ENCODE data around the gene ZNF296.

- no peak for TF ChIP-seq CTCF (IDR thresholded peaks at IDR 0.05; ENCODE audit: poor library complexity, severe bottlenecking)
- no peak for TF ChIP-seq EZH2 (IDR thresholded peaks at IDR 0.05; ENCODE audit: borderline replicate concordance, insufficient read depth, low read length, poor library complexity, severe bottlenecking)
- TF ChIP-seq SMC3 (conservative IDR thresholded peaks at IDR 0.05; ENCODE audit: poor library complexity) = no peak
- TF ChIP-seq RAD21 (conservative IDR thresholded peaks at IDR 0.05) = no peak
- TF ChIP-seq REST (IDR thresholded peaks at IDR 0.05; ENCODE audit: borderline replicate concordance) = no peak
- TF ChIP-seq POLR2AphosphoS5 (IDR thresholded peaks at IDR 0.05) = no peak
- TF ChIP-seq TAF1 (IDR thresholded peaks at IDR 0.05; ENCODE audit: low read depth) = no peak
- TF ChIP-seq EP300 (conservative IDR thresholded peaks at IDR 0.05; ENCODE audit: poor library complexity, severe bottlenecking) = no peak
- no peak for TF ChIP-seq MXI1 (conservative IDR thresholded peaks at IDR 0.05; ENCODE audit: poor library complexity, severe bottlenecking)
These were observed 51.0 kb downstream of the ZNF296 start for GRCh38 chr19:45025264-45025663.

All from neural cell (in vitro differentiated cells).